Neuronal stem cell (in vitro differentiated cells): ENCODE results near the gene H6PD.

Experiments used
- DNase-seq: peaks from one replicate; pipeline ENCODE4 v3.0.0-alpha.2; 2013; ENCODE audit warnings: low spot score
- H2AFZ ChIP-seq: one replicate; pipeline ENCODE4 v1.6.1; 2013; ENCODE audit warnings: mild to moderate bottlenecking, low read length, inconsistent platforms
- H2AK5ac ChIP-seq: 2 replicates; pipeline ENCODE4 v1.6.1; 2013; ENCODE audit warnings: low read depth, mild to moderate bottlenecking, inconsistent platforms, low read length, moderate library complexity, mixed read lengths
- H2BK120ac ChIP-seq: 2 replicates; pipeline ENCODE4 v1.6.1; 2013; ENCODE audit warnings: low read depth, mild to moderate bottlenecking, inconsistent platforms, low read length, moderate library complexity, mixed read lengths
- H2BK12ac ChIP-seq: one replicate; pipeline ENCODE4 v1.6.1; 2013; ENCODE audit warnings: low read length, inconsistent platforms
- H2BK15ac ChIP-seq: 2 replicates; pipeline ENCODE4 v1.6.1; 2013; ENCODE audit warnings: mild to moderate bottlenecking, low read length, inconsistent platforms, mixed read lengths
- H2BK5ac ChIP-seq: one replicate; pipeline ENCODE4 v1.6.1; 2013; ENCODE audit warnings: inconsistent platforms, mild to moderate bottlenecking, low read length, moderate library complexity
- H3K14ac ChIP-seq: one replicate; pipeline ENCODE4 v1.6.1; 2013; ENCODE audit warnings: low read length, inconsistent platforms
- H3K18ac ChIP-seq: 2 replicates; pipeline ENCODE4 v1.6.1; 2013; ENCODE audit warnings: low read length, inconsistent platforms
- H3K23ac ChIP-seq: 2 replicates; pipeline ENCODE4 v1.6.1; 2013; ENCODE audit warnings: low read depth, mild to moderate bottlenecking, mixed read lengths, low read length, inconsistent platforms; ENCODE audit not compliant: poor library complexity
- H3K27ac ChIP-seq: replicated peaks from 3 replicates; pipeline ENCODE4 v1.5.1; 2013; ENCODE audit warnings: low read length, inconsistent platforms
- H3K27me3 ChIP-seq, 3 experiments: 2 replicates each; pipeline ENCODE4 v1.6.1; 2013; ENCODE audit warnings: low read length in 3 of 3, mild to moderate bottlenecking in 2 of 3, inconsistent platforms in 1 of 3, low read depth in 1 of 3, mixed read lengths in 1 of 3, moderate library complexity in 1 of 3; ENCODE audit not compliant: control insufficient read depth in 3 of 3, insufficient read depth in 3 of 3
- H3K36me3 ChIP-seq, 2 donors: replicated peaks in 1 of 2; 2 replicates each; pipeline ENCODE4 v1.6.1; 2013; ENCODE audit warnings: low read length in 2 of 2; ENCODE audit not compliant: control insufficient read depth in 2 of 2, insufficient read depth in 2 of 2
- H3K4ac ChIP-seq: 2 replicates; pipeline ENCODE4 v1.6.1; 2013; ENCODE audit warnings: inconsistent platforms, mild to moderate bottlenecking, low read length, moderate library complexity
- H3K4me1 ChIP-seq, 2 donors: 1 replicate in 1 of 2; 2 replicates in 1 of 2; pipeline ENCODE4 v1.6.1; 2013; ENCODE audit warnings: low read length in 2 of 2, low read depth in 1 of 2; ENCODE audit not compliant: control insufficient read depth in 2 of 2, insufficient read depth in 1 of 2
- H3K4me2 ChIP-seq: one replicate; pipeline ENCODE4 v1.6.1; 2013; ENCODE audit warnings: mild to moderate bottlenecking, low read length, inconsistent platforms; ENCODE audit not compliant: insufficient read depth, poor library complexity, severe bottlenecking
- H3K4me3 ChIP-seq, 2 donors: 2 replicates each; pipeline ENCODE4 v1.5.1; 2013; ENCODE audit warnings: low read length in 2 of 2, mild to moderate bottlenecking in 2 of 2, inconsistent platforms in 1 of 2, moderate library complexity in 1 of 2
- H3K79me1 ChIP-seq: one replicate; pipeline ENCODE4 v1.6.1; 2013; ENCODE audit warnings: low read depth, mild to moderate bottlenecking, inconsistent platforms, low read length, moderate library complexity
- H3K9ac ChIP-seq: one replicate; pipeline ENCODE4 v1.6.1; 2013; ENCODE audit warnings: mild to moderate bottlenecking, low read depth, low read length, inconsistent platforms; ENCODE audit not compliant: poor library complexity
- H3K9me3 ChIP-seq, 2 donors: replicated peaks in 1 of 2; 2 replicates each; pipeline versions ENCODE3 to v1.6.1; 2013; ENCODE audit warnings: low read length in 2 of 2, mild to moderate bottlenecking in 2 of 2, inconsistent platforms in 1 of 2, low read depth in 1 of 2, mixed read lengths in 1 of 2, moderate library complexity in 1 of 2; ENCODE audit not compliant: control insufficient read depth in 2 of 2, insufficient read depth in 1 of 2
- H4K8ac ChIP-seq: one replicate; pipeline ENCODE4 v1.6.1; 2013; ENCODE audit warnings: low read depth, mild to moderate bottlenecking, inconsistent platforms, low read length, moderate library complexity
- H4K91ac ChIP-seq: one replicate; pipeline ENCODE4 v1.6.1; 2013; ENCODE audit warnings: low read length, low read depth, mild to moderate bottlenecking, inconsistent platforms; ENCODE audit not compliant: poor library complexity
- WGBS, 2 donors: extraction: QIAGEN DNeasy Blood & Tissue Kit; methylation state at CpG; one replicate each; pipeline ENCODE4 v1.1.7; 2013; ENCODE audit warnings: missing lambda C conversion rate in 2 of 2, mixed read lengths in 1 of 2; ENCODE audit not compliant: insufficient read length in 2 of 2, insufficient replicate concordance in 1 of 2; ENCODE audit errors: extremely low coverage in 2 of 2; 5-methylcytosine and 5-hydroxymethylcytosine counted together

H6PD gene

DNA sequence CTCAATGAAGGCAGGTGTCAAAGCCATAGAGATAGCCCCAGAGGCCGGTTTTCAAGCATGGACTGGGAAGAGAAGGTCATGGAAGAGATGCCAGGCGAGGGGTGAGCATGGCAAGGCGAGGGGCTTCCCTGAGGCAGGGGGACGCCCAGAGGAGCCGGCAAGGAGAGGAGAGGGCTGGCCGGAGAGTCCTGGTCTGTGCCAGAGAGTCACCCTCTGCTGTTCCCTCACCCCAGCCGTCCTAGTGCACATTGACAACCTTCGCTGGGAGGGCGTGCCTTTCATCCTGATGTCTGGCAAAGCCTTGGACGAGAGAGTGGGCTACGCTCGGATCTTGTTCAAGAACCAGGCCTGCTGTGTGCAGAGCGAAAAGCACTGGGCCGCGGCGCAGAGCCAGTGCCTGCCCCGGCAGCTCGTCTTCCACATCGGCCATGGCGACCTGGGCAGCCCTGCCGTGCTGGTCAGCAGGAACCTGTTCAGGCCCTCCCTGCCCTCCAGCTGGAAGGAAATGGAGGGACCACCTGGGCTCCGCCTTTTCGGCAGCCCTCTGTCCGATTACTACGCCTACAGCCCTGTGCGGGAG is 28.8 kb downstream of the H6PD start:
- H3K14ac ChIP-seq: no peak overlapping the region
- peak overlapping the region; percentile 8 for H2BK12ac ChIP-seq
- DNase-seq: no peak
- no peak overlapping the region for H3K9ac ChIP-seq
- H2BK15ac ChIP-seq: no peak overlapping the region
- no peak overlapping the region for H2BK120ac ChIP-seq
- peaks cover 9% of the 10 kb centered on the region for H3K79me1 ChIP-seq
- H3K4me3 ChIP-seq: no peak overlapping the region
- peaks cover 10 to 22% of the 10 kb centered on the region in 2 donors for H3K36me3 ChIP-seq
- peaks cover 9 to 12% of the 10 kb centered on the region in 2 donors for H3K4me1 ChIP-seq
- WGBS, 2 donors: no CpG with 5 or more reads among the region's 26 CpGs
- H2AK5ac ChIP-seq: no peak overlapping the region
- H3K27me3 ChIP-seq: no peaks in the 10 kb centered on the region
- H3K4me2 ChIP-seq: no peak overlapping the region
- no peak overlapping the region for H3K27ac ChIP-seq
- H2BK5ac ChIP-seq: no peak overlapping the region
- peak overlapping the region; percentile 25 for H3K18ac ChIP-seq
- no peak overlapping the region for H4K8ac ChIP-seq
- H3K9me3 ChIP-seq: peaks cover 6 to 10% of the 10 kb centered on the region in 2 donors
- H3K4ac ChIP-seq: no peak overlapping the region
- no peak overlapping the region for H4K91ac ChIP-seq
- no peak overlapping the region for H2AFZ ChIP-seq
- H3K23ac ChIP-seq: peak overlapping the region; percentile 26

DNA sequence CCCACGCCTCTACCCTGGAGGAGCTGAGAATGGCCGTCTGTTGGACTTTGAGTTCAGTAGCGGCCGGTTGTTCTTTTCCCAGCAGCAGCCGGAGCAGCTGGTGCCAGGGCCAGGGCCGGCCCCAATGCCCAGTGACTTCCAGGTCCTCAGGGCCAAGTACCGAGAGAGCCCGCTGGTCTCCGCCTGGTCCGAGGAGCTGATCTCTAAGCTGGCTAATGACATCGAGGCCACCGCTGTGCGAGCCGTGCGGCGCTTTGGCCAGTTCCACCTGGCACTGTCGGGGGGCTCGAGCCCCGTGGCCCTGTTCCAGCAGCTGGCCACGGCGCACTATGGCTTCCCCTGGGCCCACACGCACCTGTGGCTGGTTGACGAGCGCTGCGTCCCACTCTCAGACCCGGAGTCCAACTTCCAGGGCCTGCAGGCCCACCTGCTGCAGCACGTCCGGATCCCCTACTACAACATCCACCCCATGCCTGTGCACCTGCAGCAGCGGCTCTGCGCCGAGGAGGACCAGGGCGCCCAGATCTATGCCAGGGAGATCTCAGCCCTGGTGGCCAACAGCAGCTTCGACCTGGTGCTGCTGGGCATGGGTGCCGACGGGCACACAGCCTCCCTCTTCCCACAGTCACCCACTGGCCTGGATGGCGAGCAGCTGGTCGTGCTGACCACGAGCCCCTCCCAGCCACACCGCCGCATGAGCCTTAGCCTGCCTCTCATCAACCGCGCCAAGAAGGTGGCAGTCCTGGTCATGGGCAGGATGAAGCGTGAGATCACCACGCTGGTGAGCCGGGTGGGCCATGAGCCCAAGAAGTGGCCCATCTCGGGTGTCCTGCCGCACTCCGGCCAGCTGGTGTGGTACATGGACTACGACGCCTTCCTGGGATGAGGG is 29.7 kb downstream of the H6PD start:
- H3K27ac ChIP-seq: no peak overlapping the region
- WGBS, 2 donors: no CpG with 5 or more reads among the region's 50 CpGs
- H2AFZ ChIP-seq: no peak overlapping the region
- peak overlapping the region; percentile 9 for H3K9ac ChIP-seq
- peak overlapping the region; percentile 52 for H3K23ac ChIP-seq
- peak overlapping the region; percentile 61 for H2BK15ac ChIP-seq
- peaks cover 9 to 12% of the 10 kb centered on the region in 2 donors for H3K4me1 ChIP-seq
- H3K18ac ChIP-seq: peak overlapping the region; percentile 58
- H4K8ac ChIP-seq: no peak overlapping the region
- H2BK120ac ChIP-seq: no peak overlapping the region
- H3K4ac ChIP-seq: no peak overlapping the region
- H2AK5ac ChIP-seq: peak overlapping the region; percentile 81
- no peak for DNase-seq
- peak overlapping the region in 1 of 2 donors; percentile 15 for H3K4me3 ChIP-seq
- no peak overlapping the region for H3K14ac ChIP-seq
- peak overlapping the region; percentile 52 for H2BK12ac ChIP-seq
- H3K36me3 ChIP-seq: peaks cover 6 to 22% of the 10 kb centered on the region in 2 donors
- no peak overlapping the region for H3K4me2 ChIP-seq
- peaks cover 2 to 8% of the 10 kb centered on the region in 2 donors for H3K9me3 ChIP-seq
- no peaks in the 10 kb centered on the region for H3K27me3 ChIP-seq
- no peak overlapping the region for H4K91ac ChIP-seq
- peaks cover 3% of the 10 kb centered on the region for H3K79me1 ChIP-seq
- H2BK5ac ChIP-seq: peak overlapping the region; percentile 19

DNA sequence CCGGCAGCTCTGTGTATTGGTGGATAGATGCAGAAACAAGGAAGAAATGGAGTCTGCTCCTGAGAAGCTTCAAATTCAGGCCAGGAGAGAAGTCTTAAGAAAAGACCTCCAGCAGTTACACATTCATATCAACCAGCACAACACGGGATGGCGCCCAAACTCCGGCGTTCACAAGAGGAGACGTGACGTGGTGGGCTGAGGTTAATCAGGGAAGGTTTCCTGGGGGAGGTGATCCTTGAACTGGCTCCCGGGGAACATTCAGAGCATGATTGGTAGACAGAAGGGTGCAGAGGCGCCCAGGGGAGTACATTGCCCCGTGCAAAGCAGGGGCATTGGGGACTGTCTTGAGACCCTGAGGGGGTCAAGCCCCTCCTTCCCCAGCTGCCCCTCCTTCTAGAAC is 30.5 kb downstream of the H6PD start:
- no peaks in the 10 kb centered on the region for H3K27me3 ChIP-seq
- H3K9me3 ChIP-seq: peaks cover 0 to under 1% of the 10 kb centered on the region in 2 donors
- no peak overlapping the region for H2BK12ac ChIP-seq
- H2BK15ac ChIP-seq: no peak overlapping the region
- H3K36me3 ChIP-seq: peaks cover 6 to 22% of the 10 kb centered on the region in 2 donors
- no CpG with 5 or more reads among the region's 10 CpGs for whole genome bisulfite sequencing, 2 donors
- H3K14ac ChIP-seq: no peak overlapping the region
- no peak overlapping the region for H2BK5ac ChIP-seq
- H3K4me3 ChIP-seq: no peak overlapping the region
- no peak overlapping the region for H2AK5ac ChIP-seq
- no peak overlapping the region for H4K91ac ChIP-seq
- H3K4ac ChIP-seq: no peak overlapping the region
- peaks cover 2% of the 10 kb centered on the region for H3K79me1 ChIP-seq
- H2AFZ ChIP-seq: no peak overlapping the region
- H2BK120ac ChIP-seq: no peak overlapping the region
- H3K4me1 ChIP-seq: peaks cover 9 to 15% of the 10 kb centered on the region in 2 donors
- H3K4me2 ChIP-seq: no peak overlapping the region
- no peak overlapping the region for H3K27ac ChIP-seq
- H4K8ac ChIP-seq: no peak overlapping the region
- DNase-seq: no peak
- H3K18ac ChIP-seq: peak overlapping the region; percentile 11
- H3K23ac ChIP-seq: no peak overlapping the region
- H3K9ac ChIP-seq: no peak overlapping the region

DNA sequence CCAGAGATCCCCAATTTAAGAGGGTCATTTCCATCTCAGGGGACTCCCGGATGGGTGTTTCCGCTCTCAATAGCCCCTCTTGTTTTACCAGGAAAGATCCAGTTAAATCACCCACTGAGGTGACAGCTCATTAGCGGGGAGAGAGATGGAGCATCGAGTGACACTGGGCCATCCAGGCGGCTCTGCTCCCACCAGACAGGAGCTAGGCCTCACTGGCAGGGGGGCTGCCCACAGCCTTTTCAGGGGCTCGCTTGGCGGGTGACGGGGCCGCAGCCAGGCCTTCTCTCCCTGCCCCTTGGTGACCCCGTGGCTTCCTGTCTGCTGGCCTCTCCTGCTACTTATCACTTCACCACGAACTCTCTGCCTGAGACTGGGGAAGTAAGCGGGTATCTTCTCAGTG is 31.4 kb downstream of the H6PD start:
- Histone ChIP-seq H3K4ac (no peak overlapping the region), H3K27me3 (no peaks in the 10 kb centered on the region), H3K23ac (no peak overlapping the region), H2BK15ac (no peak overlapping the region), H3K4me2 (no peak overlapping the region), H2BK120ac (no peak overlapping the region), H2BK5ac (no peak overlapping the region), H3K18ac (no peak overlapping the region), H2AK5ac (no peak overlapping the region), H2BK12ac (no peak overlapping the region), H4K91ac (no peak overlapping the region), H2AFZ (no peak overlapping the region), H3K4me3 (no peak overlapping the region), H3K36me3 (peaks cover 6 to 22% of the 10 kb centered on the region in 2 donors), H3K14ac (no peak overlapping the region), H3K9me3 (no peaks in the 10 kb centered on the region), H3K79me1 (peaks cover 2% of the 10 kb centered on the region), H4K8ac (no peak overlapping the region), H3K27ac (peak overlapping the region; percentile 20), H3K9ac (no peak overlapping the region), H3K4me1 (peaks cover 9 to 20% of the 10 kb centered on the region in 2 donors)
- WGBS, 2 donors: no CpG with 5 or more reads among the region's 12 CpGs
- DNase-seq: no peak
